HCT116 (cell line): ENCODE results near the gene AMER1.

Source experiments
- CEBPB ChIP-seq: IDR thresholded peaks from 2 replicates; pipeline ENCODE4 v1.6.1; 2012; ENCODE audit warnings: low read depth
- EZH2phosphoT487 ChIP-seq: fragments of 200-600 bp; IDR thresholded peaks from 2 replicates; pipeline ENCODE4 v1.6.1; 2018; ENCODE audit warnings: antibody characterized with exemption, borderline replicate concordance
- POLR2A ChIP-seq: IDR thresholded peaks from 2 replicates; pipeline ENCODE4 v1.7.0; 2011; ENCODE audit warnings: borderline replicate concordance; ENCODE audit not compliant: insufficient read depth, insufficient read length; ENCODE audit errors: extremely low read depth
- RAD21 ChIP-seq: IDR thresholded peaks from 2 replicates; pipeline ENCODE4 v1.6.1; 2012; ENCODE audit warnings: low read depth, mild to moderate bottlenecking
- SIN3A ChIP-seq: IDR thresholded peaks from 2 replicates; pipeline ENCODE4 v1.6.1; 2012; ENCODE audit warnings: low read depth
- TCF7L2 ChIP-seq: IDR thresholded peaks from 2 replicates; pipeline ENCODE4 v1.7.0; 2011; ENCODE audit warnings: borderline replicate concordance, inconsistent platforms; ENCODE audit not compliant: insufficient read depth, insufficient read length; ENCODE audit errors: extremely low read depth
- YY1 ChIP-seq: IDR thresholded peaks from 2 replicates; pipeline ENCODE4 v1.6.1; 2011; ENCODE audit warnings: low read length, low read depth, moderate library complexity, mild to moderate bottlenecking; ENCODE audit not compliant: insufficient replicate concordance; ENCODE audit errors: extremely low read depth
- ZNF274 ChIP-seq: fragments of 200-500 bp; sonication (Bioruptor generic); IDR thresholded peaks from 2 replicates; pipeline ENCODE4 v1.6.1; 2014; ENCODE audit warnings: mild to moderate bottlenecking, low read depth, low read length, inconsistent platforms
- TF ChIP-seq, protein P1 (sequence below), 3 experiments: fragments of 200-600 bp in 1 of 3; sonication (generic) in 1 of 3; IDR thresholded peaks in 2 of 3; conservative IDR thresholded peaks in 1 of 3; 2 replicates each; pipeline ENCODE4 v1.5.1; 2012 to 2017; ENCODE audit warnings: low read depth in 2 of 3, low read length in 2 of 3, antibody characterized with exemption in 1 of 3, borderline replicate concordance in 1 of 3, control low read depth in 1 of 3, mild to moderate bottlenecking in 1 of 3, mixed read lengths in 1 of 3, mixed run types in 1 of 3, moderate library complexity in 1 of 3; ENCODE audit not compliant: insufficient read depth in 1 of 3
- TF ChIP-seq, protein P2 (sequence below): IDR thresholded peaks from 2 replicates; pipeline ENCODE4 v1.6.1; 2012; ENCODE audit warnings: low read depth

DNA sequence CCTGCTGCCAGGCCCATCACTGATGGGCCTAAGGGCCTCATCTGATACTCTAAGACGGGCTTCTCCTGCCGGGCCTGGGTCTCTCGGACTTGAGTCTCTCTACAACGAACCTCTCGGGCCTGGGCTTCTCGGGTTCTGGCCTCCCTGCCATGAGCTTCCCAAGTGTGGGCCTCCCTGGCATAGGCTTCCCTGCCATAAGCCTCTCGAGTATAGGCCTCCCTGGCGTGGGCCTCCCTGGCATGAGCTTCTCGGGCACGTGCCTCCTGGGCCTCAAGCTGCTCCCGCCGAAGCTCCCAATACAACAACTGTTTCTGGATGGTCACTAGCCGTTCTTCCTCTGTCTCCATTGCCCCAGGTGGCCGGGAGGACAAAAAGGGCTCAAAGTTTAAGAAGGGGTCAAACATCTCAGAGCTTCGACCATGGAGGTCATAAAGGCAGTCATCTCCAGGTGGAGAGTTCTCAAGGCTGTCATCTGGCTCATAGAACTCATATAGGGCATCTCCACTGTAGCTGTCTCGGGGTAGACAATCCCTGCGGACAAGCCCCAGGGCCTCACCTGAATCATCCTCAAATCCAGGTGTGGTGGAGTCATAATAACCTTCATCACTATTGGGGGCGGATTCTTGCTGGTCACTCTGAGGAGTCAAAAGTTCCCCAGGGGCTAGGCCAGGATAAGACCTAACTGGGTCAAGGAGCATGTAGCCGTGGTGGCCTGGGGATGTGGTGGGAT lies 14.1 kb downstream of the AMER1 start:
- no peak for TF ChIP-seq POLR2A
- TF ChIP-seq, protein P1, sequence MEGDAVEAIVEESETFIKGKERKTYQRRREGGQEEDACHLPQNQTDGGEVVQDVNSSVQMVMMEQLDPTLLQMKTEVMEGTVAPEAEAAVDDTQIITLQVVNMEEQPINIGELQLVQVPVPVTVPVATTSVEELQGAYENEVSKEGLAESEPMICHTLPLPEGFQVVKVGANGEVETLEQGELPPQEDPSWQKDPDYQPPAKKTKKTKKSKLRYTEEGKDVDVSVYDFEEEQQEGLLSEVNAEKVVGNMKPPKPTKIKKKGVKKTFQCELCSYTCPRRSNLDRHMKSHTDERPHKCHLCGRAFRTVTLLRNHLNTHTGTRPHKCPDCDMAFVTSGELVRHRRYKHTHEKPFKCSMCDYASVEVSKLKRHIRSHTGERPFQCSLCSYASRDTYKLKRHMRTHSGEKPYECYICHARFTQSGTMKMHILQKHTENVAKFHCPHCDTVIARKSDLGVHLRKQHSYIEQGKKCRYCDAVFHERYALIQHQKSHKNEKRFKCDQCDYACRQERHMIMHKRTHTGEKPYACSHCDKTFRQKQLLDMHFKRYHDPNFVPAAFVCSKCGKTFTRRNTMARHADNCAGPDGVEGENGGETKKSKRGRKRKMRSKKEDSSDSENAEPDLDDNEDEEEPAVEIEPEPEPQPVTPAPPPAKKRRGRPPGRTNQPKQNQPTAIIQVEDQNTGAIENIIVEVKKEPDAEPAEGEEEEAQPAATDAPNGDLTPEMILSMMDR (IDR thresholded peaks at IDR 0.05 in 2 of 3, conservative IDR thresholded peaks at IDR 0.05 in 1 of 3; ENCODE audit: borderline replicate concordance in 1 of 3, insufficient read depth in 1 of 3, low read depth in 2 of 3, low read length in 2 of 3) = no peak
- TF ChIP-seq TCF7L2 = no peak
- TF ChIP-seq ZNF274 = no peak
- TF ChIP-seq RAD21 = no peak
- TF ChIP-seq, protein P2, sequence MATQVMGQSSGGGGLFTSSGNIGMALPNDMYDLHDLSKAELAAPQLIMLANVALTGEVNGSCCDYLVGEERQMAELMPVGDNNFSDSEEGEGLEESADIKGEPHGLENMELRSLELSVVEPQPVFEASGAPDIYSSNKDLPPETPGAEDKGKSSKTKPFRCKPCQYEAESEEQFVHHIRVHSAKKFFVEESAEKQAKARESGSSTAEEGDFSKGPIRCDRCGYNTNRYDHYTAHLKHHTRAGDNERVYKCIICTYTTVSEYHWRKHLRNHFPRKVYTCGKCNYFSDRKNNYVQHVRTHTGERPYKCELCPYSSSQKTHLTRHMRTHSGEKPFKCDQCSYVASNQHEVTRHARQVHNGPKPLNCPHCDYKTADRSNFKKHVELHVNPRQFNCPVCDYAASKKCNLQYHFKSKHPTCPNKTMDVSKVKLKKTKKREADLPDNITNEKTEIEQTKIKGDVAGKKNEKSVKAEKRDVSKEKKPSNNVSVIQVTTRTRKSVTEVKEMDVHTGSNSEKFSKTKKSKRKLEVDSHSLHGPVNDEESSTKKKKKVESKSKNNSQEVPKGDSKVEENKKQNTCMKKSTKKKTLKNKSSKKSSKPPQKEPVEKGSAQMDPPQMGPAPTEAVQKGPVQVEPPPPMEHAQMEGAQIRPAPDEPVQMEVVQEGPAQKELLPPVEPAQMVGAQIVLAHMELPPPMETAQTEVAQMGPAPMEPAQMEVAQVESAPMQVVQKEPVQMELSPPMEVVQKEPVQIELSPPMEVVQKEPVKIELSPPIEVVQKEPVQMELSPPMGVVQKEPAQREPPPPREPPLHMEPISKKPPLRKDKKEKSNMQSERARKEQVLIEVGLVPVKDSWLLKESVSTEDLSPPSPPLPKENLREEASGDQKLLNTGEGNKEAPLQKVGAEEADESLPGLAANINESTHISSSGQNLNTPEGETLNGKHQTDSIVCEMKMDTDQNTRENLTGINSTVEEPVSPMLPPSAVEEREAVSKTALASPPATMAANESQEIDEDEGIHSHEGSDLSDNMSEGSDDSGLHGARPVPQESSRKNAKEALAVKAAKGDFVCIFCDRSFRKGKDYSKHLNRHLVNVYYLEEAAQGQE = no peak
- no peak for TF ChIP-seq CEBPB
- no peak for TF ChIP-seq EZH2phosphoT487
- TF ChIP-seq YY1 = no peak
- no peak for TF ChIP-seq SIN3A
